SK-N-SH (cell line): ENCODE results near the gene CA10.

Experiments
- FOXJ3 ChIP-seq: sonication (generic); formaldehyde crosslinking; IDR thresholded peaks from 2 replicates; pipeline ENCODE4 v1.5.1; 2020; ENCODE audit warnings: mild to moderate bottlenecking, missing genetic modification reagents
- FOXM1 ChIP-seq: IDR thresholded peaks from 2 replicates; pipeline ENCODE4 v1.4.0; 2012; ENCODE audit warnings: low read depth, mild to moderate bottlenecking
- NFIC ChIP-seq: IDR thresholded peaks from 2 replicates; pipeline ENCODE4 v1.4.0; 2012; ENCODE audit warnings: borderline replicate concordance
- TF ChIP-seq, protein P1 (sequence below): fragments of 200-600 bp; sonication (generic); IDR thresholded peaks from 2 replicates; pipeline ENCODE4 v1.6.1; 2017; ENCODE audit warnings: antibody characterized with exemption, mild to moderate bottlenecking, moderate library complexity

DNA sequence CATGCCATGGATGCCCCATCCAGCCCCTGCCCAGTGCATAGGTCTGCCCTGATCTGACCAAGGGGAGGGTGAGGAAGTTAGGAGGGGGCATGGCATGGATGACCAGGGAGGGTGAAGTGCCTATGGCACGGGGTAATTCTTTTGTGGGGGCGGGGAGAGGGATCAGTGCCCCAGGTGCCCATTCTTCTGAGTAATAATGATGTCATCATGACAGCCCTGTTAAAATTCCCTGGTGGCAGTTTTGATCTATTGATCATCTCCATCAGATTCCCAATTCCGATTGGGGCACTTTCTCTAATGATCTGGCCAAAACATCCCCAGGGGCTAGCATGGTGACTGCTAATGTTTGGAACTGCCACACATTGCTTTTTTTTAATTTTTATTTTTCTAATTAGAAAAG, 506.0 kb downstream of the CA10 start:
- TF ChIP-seq NFIC (no peak), FOXM1 (no peak), FOXJ3 (CRISPR knock-in tag) (no peak)
- TF ChIP-seq, protein P1, sequence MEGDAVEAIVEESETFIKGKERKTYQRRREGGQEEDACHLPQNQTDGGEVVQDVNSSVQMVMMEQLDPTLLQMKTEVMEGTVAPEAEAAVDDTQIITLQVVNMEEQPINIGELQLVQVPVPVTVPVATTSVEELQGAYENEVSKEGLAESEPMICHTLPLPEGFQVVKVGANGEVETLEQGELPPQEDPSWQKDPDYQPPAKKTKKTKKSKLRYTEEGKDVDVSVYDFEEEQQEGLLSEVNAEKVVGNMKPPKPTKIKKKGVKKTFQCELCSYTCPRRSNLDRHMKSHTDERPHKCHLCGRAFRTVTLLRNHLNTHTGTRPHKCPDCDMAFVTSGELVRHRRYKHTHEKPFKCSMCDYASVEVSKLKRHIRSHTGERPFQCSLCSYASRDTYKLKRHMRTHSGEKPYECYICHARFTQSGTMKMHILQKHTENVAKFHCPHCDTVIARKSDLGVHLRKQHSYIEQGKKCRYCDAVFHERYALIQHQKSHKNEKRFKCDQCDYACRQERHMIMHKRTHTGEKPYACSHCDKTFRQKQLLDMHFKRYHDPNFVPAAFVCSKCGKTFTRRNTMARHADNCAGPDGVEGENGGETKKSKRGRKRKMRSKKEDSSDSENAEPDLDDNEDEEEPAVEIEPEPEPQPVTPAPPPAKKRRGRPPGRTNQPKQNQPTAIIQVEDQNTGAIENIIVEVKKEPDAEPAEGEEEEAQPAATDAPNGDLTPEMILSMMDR: no peak
